RWPE2 (cell line): ENCODE results near the gene PLCL2.

Source experiments
- ATAC-seq: fragments of 200-7000 bp; cut with Tn5 transposase; 3 replicates; pipeline ENCODE4 v1.9.1; 2021; ENCODE audit warnings: low read depth
- DNase-seq: peaks from one replicate; pipeline ENCODE4 v3.0.0-alpha.2; 2020; ENCODE audit warnings: low spot score
- H3K27ac ChIP-seq: fragments of 450-650 bp; 2 replicates; pipeline ENCODE4 v1.5.1; 2017; ENCODE audit warnings: mild to moderate bottlenecking; ENCODE audit not compliant: poor library complexity, severe bottlenecking
- H3K27me3 ChIP-seq: fragments of 250-450 bp; sonication (Bioruptor Pico); 2 replicates; pipeline ENCODE4 v1.5.1; 2021; ENCODE audit warnings: mild to moderate bottlenecking, moderate library complexity; ENCODE audit not compliant: insufficient read depth, poor library complexity, severe bottlenecking
- H3K36me3 ChIP-seq: fragments of 250-450 bp; sonication (Bioruptor Pico); 2 replicates; pipeline ENCODE4 v1.5.1; 2020; ENCODE audit warnings: low read depth, mild to moderate bottlenecking, moderate library complexity
- H3K4me1 ChIP-seq: fragments of 250-450 bp; sonication (Bioruptor Pico); 2 replicates; pipeline ENCODE4 v1.5.1; 2021; ENCODE audit warnings: mild to moderate bottlenecking, moderate library complexity; ENCODE audit not compliant: insufficient read depth, poor library complexity, severe bottlenecking
- H3K4me3 ChIP-seq: fragments of 250-450 bp; sonication (Bioruptor Pico); 2 replicates; pipeline ENCODE4 v1.5.1; 2021; ENCODE audit warnings: mild to moderate bottlenecking, moderate library complexity; ENCODE audit not compliant: severe bottlenecking
- H3K9me3 ChIP-seq: fragments of 250-450 bp; sonication (Bioruptor Pico); 2 replicates; pipeline ENCODE4 v1.5.1; 2021; ENCODE audit warnings: mild to moderate bottlenecking, moderate library complexity; ENCODE audit not compliant: severe bottlenecking
- TF ChIP-seq, protein P1 (sequence below): fragments of 450-650 bp; IDR thresholded peaks from one replicate; pipeline ENCODE4 v1.5.1; 2017; ENCODE audit warnings: mild to moderate bottlenecking, moderate library complexity; ENCODE audit not compliant: poor library complexity, severe bottlenecking

Gene PLCL2

DNA sequence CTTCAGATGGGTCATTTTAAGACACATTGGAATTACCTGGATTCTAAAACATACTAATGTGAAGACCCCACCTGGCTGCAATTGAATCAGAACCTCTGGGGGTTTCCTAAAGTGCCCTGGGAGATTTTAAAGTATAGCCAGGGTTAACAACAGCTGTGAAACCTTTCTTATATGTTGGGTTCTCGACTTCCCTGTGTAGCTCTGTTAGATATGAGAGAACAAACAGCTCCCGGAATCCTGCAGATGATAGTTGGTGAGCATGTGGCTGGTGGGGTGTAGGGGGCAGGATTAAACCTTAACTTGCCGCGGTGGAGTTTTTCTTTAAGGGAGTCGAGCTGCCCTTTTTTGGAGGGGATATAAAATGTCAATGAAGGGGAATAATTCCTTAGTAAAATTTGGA lies 12.1 kb downstream of the PLCL2 start:
- Histone ChIP-seq H3K9me3 (no peaks in the 10 kb centered on the region), H3K27ac (no peak overlapping the region), H3K4me3 (no peak overlapping the region), H3K27me3 (peaks cover 4% of the 10 kb centered on the region), H3K4me1 (no peaks in the 10 kb centered on the region), H3K36me3 (no peaks in the 10 kb centered on the region)
- TF ChIP-seq, protein P1, sequence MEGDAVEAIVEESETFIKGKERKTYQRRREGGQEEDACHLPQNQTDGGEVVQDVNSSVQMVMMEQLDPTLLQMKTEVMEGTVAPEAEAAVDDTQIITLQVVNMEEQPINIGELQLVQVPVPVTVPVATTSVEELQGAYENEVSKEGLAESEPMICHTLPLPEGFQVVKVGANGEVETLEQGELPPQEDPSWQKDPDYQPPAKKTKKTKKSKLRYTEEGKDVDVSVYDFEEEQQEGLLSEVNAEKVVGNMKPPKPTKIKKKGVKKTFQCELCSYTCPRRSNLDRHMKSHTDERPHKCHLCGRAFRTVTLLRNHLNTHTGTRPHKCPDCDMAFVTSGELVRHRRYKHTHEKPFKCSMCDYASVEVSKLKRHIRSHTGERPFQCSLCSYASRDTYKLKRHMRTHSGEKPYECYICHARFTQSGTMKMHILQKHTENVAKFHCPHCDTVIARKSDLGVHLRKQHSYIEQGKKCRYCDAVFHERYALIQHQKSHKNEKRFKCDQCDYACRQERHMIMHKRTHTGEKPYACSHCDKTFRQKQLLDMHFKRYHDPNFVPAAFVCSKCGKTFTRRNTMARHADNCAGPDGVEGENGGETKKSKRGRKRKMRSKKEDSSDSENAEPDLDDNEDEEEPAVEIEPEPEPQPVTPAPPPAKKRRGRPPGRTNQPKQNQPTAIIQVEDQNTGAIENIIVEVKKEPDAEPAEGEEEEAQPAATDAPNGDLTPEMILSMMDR: no peak
- ATAC-seq: no peak
- no peak for DNase-seq

- DNase-seq: no peak
- Histone ChIP-seq H3K36me3 (no peaks in the 10 kb centered on the region), H3K27ac (no peak overlapping the region), H3K9me3 (no peaks in the 10 kb centered on the region), H3K27me3 (no peaks in the 10 kb centered on the region), H3K4me3 (no peak overlapping the region), H3K4me1 (no peaks in the 10 kb centered on the region)
- TF ChIP-seq, protein P1: no peak
- ATAC-seq: no peak
Measured at GRCh38 chr3:16897254-16897926, 12.6 kb downstream of the PLCL2 start.

GRCh38 chr3:16898595-16899395 lies 14.0 kb downstream of the PLCL2 start:
- Histone ChIP-seq H3K27ac (no peak overlapping the region), H3K9me3 (no peaks in the 10 kb centered on the region), H3K4me3 (no peak overlapping the region), H3K36me3 (no peaks in the 10 kb centered on the region), H3K4me1 (no peaks in the 10 kb centered on the region), H3K27me3 (no peaks in the 10 kb centered on the region)
- no peak for ATAC-seq
- no peak for DNase-seq
- TF ChIP-seq, protein P1: no peak

DNA sequence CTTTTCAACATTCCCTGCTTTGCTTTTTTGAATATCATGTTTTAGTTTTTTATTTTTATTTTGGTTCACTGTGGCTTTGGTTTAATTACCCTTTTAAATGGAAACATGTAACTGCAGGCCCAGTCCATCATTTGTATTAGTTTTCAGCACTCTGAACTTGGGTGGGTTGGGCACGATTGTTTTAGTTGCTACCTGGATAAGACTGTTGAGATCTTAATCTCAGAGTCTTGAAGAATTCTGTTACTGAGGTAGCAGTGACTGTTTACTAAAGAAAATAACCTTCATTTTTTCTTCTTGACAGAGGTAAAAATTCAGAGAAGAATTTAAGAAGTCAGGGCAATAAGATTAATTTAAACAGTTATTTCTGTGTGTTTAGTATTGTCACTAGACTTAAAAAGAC lies 15.2 kb downstream of the PLCL2 start:
- no peaks in the 10 kb centered on the region for H3K36me3 ChIP-seq
- DNase-seq: no peak
- TF ChIP-seq, protein P1: no peak
- H3K27ac ChIP-seq: no peak overlapping the region
- no peaks in the 10 kb centered on the region for H3K27me3 ChIP-seq
- H3K4me3 ChIP-seq: no peak overlapping the region
- ATAC-seq: no peak
- no peaks in the 10 kb centered on the region for H3K9me3 ChIP-seq
- no peaks in the 10 kb centered on the region for H3K4me1 ChIP-seq
